SJSA1 (cell line): ENCODE measurements around the gene HPSE2. TPM values are rescaled to one million over a fixed set of nuclear protein-coding genes. Genes with fewer than 3 reads are reported as not detected.
"Not testable (repeated sequence)": the region's sequence is repeated elsewhere in the genome, so short reads cannot be mapped to it uniquely, and the experiment has no call there.

Experiments used
- DNase-seq, 2 experiments: peaks; one replicate each; pipeline ENCODE4 v3.0.0-alpha.2; 2015 to 2020; ENCODE audit warnings: low spot score in 2 of 2, low read depth in 1 of 2
- H3K27ac ChIP-seq: fragments of 250-450 bp; sonication (Bioruptor Pico); 2 replicates; pipeline ENCODE4 v1.5.1; 2020; ENCODE audit warnings: mild to moderate bottlenecking, moderate library complexity
- H3K27me3 ChIP-seq: fragments of 250-450 bp; sonication (Bioruptor Pico); replicated peaks from 2 replicates; pipeline ENCODE4 v1.5.1; 2020; ENCODE audit warnings: mild to moderate bottlenecking, moderate library complexity
- H3K36me3 ChIP-seq: fragments of 250-450 bp; sonication (Bioruptor Pico); 2 replicates; pipeline ENCODE4 v1.5.1; 2020; ENCODE audit warnings: mild to moderate bottlenecking
- H3K4me1 ChIP-seq: fragments of 250-450 bp; sonication (Bioruptor Pico); replicated peaks from 2 replicates; pipeline ENCODE4 v1.6.1; 2021; ENCODE audit warnings: mild to moderate bottlenecking
- H3K4me3 ChIP-seq: fragments of 250-450 bp; sonication (Bioruptor Pico); 2 replicates; pipeline ENCODE4 v1.5.1; 2020; ENCODE audit warnings: mild to moderate bottlenecking
- H3K9me3 ChIP-seq: fragments of 250-450 bp; sonication (Bioruptor Pico); replicated peaks from 2 replicates; pipeline ENCODE4 v1.5.1; 2020; ENCODE audit warnings: mild to moderate bottlenecking
- total RNA-seq: library from RNA; depleted of rRNA; stranded (reverse); fragments of >200 nt; shearing (Covaris generic); gene quantifications from 2 replicates; pipeline ENCODE4 v1.2.3, GENCODE V29; 2014

Gene HPSE2
- total RNA-seq, 1 experiment from 2014 or later, result not detected

DNA sequence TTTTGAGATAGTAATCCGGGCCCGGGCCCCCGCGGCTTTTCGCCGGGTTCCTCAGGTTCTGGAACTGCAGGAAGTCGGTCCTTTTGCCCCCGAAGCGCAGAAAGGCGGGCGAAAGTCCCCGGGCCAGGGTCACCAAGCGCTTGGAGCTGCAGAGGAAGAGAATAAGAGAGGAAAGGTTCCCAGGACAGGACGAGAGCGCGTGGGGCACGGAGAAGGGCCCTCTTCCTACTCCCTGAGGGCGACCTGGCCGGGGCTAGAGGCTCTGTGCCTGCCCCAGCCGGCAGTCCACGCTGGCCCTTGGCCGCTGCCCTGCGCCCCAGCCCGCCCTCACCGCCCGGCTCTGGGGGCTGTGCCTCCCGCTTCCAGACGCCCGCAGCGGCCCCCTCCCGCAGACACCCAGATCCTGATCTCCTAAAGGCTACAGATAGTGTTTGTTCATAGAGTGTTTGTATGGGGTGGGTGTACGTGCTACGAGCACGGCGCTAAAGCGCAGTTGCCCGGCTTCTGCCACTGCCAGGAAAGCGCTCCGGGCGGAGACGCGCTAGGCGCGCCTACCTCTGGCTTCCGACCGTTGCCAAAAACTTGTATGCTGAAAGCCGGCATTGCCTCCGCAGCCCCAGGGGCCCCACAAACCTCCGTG, 3.2 kb downstream of the HPSE2 start:
- DNase-seq, result no peak
- Histone ChIP-seq H3K4me3 (no peak overlapping the region), H3K27me3 (peaks cover 55% of the 10 kb centered on the region)

GRCh38 chr10:99224766-99225165, 10.9 kb downstream of the HPSE2 start:
- Histone ChIP-seq H3K4me3 (no peak overlapping the region), H3K27me3 (no peaks in the 10 kb centered on the region; the same call in 1 of the 2 replicates), H3K4me1 (no peaks in the 10 kb centered on the region), H3K36me3 (no peaks in the 10 kb centered on the region), H3K27ac (no peak overlapping the region), H3K9me3 (no peaks in the 10 kb centered on the region)
- no peak for DNase-seq

More for the DNA sequence above, 3.2 kb downstream of the HPSE2 start:
- Histone ChIP-seq H3K4me1 (no peaks in the 10 kb centered on the region), H3K27ac (no peak overlapping the region), H3K9me3 (no peaks in the 10 kb centered on the region), H3K36me3 (no peaks in the 10 kb centered on the region)

DNA sequence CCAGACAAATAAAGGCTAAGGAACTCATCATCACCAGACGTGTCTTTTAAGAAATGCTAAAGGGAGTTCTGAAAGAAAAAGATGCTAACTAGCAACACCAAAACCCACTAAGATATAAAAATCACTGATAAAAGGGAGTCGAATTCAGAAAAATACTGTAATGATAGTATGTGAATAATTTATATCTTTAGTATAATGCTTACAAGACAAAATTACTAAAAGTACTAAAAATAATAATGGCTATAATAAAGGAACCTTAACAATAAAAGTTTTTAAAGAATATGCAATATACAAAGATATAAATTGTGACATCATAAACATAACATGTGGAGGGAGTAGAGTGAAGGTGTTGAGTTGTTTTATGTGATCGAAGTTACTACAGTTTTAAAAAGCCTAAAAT, 28.3 kb downstream of the HPSE2 start:
- H3K36me3 ChIP-seq, result no peaks in the 10 kb centered on the region
- no peak overlapping the region for H3K27ac ChIP-seq
- no peaks in the 10 kb centered on the region for H3K27me3 ChIP-seq
- H3K4me3 ChIP-seq, result no peak overlapping the region
- no peak for DNase-seq
- no peaks in the 10 kb centered on the region for H3K9me3 ChIP-seq
- H3K4me1 ChIP-seq, result no peaks in the 10 kb centered on the region

GRCh38 chr10:99203310-99203709, 32.3 kb downstream of the HPSE2 start:
- no peaks in the 10 kb centered on the region for H3K9me3 ChIP-seq
- no peaks in the 10 kb centered on the region for H3K27me3 ChIP-seq
- no peak overlapping the region for H3K27ac ChIP-seq
- H3K36me3 ChIP-seq, result no peaks in the 10 kb centered on the region
- H3K4me1 ChIP-seq, result no peaks in the 10 kb centered on the region
- H3K4me3 ChIP-seq, result no peak overlapping the region
- no peak for DNase-seq

- Histone ChIP-seq H3K9me3 (no peaks in the 10 kb centered on the region), H3K4me3 (no peak overlapping the region), H3K36me3 (no peaks in the 10 kb centered on the region), H3K27me3 (peaks cover 8% of the 10 kb centered on the region; the same call in 1 of the 2 replicates), H3K27ac (no peak overlapping the region), H3K4me1 (no peaks in the 10 kb centered on the region)
- DNase-seq, result no peak
Observed at GRCh38 chr10:99172950-99173349, 62.7 kb downstream of the HPSE2 start.

DNA sequence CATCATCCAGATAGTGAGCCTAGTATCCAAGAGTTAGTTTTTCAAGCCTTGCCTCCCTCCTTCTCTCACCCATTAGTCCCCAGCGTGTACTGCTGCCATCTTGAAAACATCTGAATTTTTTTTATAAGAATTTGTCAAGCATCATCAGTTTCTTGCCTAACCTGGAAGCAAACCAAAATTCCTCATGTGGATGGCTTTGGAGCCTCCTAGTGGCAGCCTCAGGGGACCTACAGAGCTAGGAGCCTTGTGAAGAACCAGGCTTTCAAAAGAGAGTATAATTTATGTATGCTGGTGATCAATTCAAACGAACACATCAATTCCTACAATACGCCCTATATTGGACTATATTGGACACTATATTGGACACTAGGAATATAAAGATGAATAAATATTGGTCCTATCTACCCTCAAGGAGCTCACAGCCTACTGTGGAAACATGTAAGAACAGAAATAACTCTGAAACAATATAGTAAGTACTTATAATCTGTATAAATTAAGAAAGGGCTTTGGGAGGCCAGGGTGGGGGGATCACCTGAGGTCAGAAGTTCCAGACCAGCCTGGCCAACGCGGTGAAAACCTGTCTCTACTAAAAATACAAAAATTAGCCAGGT, 63.4 kb downstream of the HPSE2 start:
- H3K27me3 ChIP-seq, result peaks cover 8% of the 10 kb centered on the region; the same call in 1 of the 2 replicates
- H3K36me3 ChIP-seq, result no peaks in the 10 kb centered on the region
- H3K4me1 ChIP-seq, result no peaks in the 10 kb centered on the region
- H3K4me3 ChIP-seq, result no peak overlapping the region
- no peak overlapping the region for H3K27ac ChIP-seq
- peak in 1 of 2 experiments; percentile 6 for DNase-seq
- H3K9me3 ChIP-seq, result no peaks in the 10 kb centered on the region

GRCh38 chr10:99170116-99170675, 65.5 kb downstream of the HPSE2 start:
- DNase-seq, result no peak
- H3K4me3 ChIP-seq, result no peak overlapping the region
- H3K9me3 ChIP-seq, result no peaks in the 10 kb centered on the region

DNA sequence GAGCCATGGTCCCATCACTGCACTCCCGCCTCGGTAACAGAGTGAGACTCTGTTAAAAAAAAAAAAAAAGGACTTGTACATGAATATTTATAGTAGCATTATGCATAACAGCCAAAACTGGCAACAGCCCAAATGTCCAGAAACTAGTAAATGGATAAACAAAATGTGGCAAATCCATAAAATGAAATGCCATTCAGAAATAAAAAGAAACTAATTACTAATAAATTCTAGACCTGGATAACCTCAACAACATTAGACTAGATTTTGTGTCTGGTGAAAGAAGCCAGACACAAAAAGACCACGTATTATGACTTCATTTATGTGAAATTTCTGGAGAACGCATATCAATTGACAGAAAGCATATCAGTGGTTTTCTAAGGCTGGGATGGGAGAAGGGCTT, 74.5 kb downstream of the HPSE2 start:
- no peak overlapping the region for H3K4me3 ChIP-seq
- no peak overlapping the region for H3K27ac ChIP-seq
- H3K36me3 ChIP-seq, result no peaks in the 10 kb centered on the region
- no peak for DNase-seq
- no peaks in the 10 kb centered on the region for H3K27me3 ChIP-seq
- no peaks in the 10 kb centered on the region for H3K4me1 ChIP-seq
- H3K9me3 ChIP-seq, result no peaks in the 10 kb centered on the region

More at GRCh38 chr10:99170116-99170675, 65.5 kb downstream of the HPSE2 start:
- Histone ChIP-seq H3K27ac (no peak overlapping the region), H3K36me3 (no peaks in the 10 kb centered on the region), H3K4me1 (no peaks in the 10 kb centered on the region), H3K27me3 (peaks cover 8% of the 10 kb centered on the region; the same call in 1 of the 2 replicates)

DNA sequence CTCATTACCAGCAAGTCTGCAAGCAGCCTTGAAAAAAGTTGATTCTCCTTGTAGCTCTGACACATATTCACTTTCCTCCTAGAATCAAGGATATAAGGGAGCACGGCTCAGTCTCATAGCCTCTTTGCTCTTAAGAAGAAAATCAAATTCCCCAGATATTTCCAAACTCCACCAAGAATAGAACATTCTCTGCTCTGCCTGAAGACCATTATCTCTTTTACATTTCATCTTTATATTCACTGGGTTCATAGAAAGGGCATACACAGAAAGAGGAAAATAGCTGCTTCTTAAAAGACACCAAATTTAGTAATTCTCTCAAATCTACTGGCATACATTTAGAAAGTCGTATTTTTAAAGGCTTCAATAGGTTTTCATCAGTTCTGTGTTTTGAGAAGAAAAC, 92.0 kb downstream of the HPSE2 start:
- no peak for DNase-seq
- Histone ChIP-seq H3K36me3 (no peaks in the 10 kb centered on the region), H3K27ac (no peak overlapping the region), H3K4me3 (no peak overlapping the region), H3K27me3 (no peaks in the 10 kb centered on the region), H3K4me1 (no peaks in the 10 kb centered on the region), H3K9me3 (no peaks in the 10 kb centered on the region)

DNA sequence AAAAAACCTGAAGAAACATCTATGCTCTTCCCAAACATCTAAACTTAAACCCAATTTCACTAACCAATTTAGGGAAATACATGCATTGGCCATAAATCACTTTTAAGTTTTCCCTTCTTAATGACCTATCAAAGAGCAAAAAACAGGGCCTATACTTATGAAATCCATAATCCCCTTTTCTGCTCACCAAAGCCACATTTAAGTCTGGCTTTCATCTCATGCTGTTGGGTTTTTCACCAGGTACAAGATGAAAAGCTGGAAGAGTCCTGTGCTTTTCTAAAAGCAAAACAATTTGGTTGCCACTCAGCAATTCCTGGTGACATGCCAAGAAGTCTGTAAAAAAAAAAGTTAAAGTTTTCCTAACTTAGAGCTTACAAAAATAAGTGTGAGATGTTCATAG, 92.6 kb downstream of the HPSE2 start:
- H3K4me1 ChIP-seq, result no peaks in the 10 kb centered on the region
- no peaks in the 10 kb centered on the region for H3K36me3 ChIP-seq
- no peak for DNase-seq
- no peak overlapping the region for H3K4me3 ChIP-seq
- no peaks in the 10 kb centered on the region for H3K27me3 ChIP-seq
- H3K9me3 ChIP-seq, result no peaks in the 10 kb centered on the region
- no peak overlapping the region for H3K27ac ChIP-seq

DNA sequence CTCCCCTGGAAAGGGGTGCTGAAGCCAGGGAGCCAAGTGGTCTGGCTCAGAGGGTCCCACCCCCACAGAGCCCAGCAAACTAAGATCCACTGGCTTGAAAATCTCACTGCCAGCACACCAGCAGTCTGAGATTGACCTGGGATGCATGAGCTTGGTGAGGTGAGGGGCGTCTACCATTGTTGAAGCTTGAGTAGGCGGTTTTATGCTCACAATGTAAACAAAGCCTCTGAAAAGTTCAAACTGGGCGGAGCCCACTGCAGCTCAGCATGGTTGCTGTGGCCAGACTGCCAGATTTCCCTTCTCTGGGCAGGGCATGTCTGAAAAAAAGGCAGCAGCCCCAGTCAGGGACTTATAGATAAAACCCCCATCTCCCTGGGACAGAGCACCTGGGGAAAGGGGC, 102.8 kb downstream of the HPSE2 start:
- H3K36me3 ChIP-seq, DNase-seq, H3K4me3 ChIP-seq, H3K9me3 ChIP-seq, H3K27ac ChIP-seq, H3K4me1 ChIP-seq, H3K27me3 ChIP-seq: not testable (repeated sequence)

DNA sequence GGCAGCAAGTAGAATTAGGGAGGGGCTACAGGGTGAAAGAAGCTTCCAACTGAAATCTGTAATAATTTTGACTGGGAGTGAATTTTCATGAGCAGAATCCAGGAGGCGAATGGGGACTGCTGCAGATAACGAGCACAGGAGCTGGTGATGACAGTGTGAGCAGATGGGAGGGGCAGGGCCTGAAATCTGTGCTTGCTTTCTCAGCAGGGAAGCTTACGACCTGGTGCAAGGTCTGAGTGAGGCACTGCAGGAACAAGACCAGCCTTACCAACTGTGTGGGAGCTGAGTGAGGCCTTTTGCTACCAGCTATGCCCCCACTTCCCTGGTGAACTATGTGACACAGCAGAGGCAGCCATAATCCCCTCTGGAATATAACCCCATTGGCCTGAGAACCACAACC, 109.8 kb downstream of the HPSE2 start:
- Histone ChIP-seq H3K4me1 (no peaks in the 10 kb centered on the region), H3K4me3 (no peak overlapping the region), H3K27ac (no peak overlapping the region), H3K27me3 (no peaks in the 10 kb centered on the region), H3K36me3 (no peaks in the 10 kb centered on the region), H3K9me3 (no peaks in the 10 kb centered on the region)
- no peak for DNase-seq

DNA sequence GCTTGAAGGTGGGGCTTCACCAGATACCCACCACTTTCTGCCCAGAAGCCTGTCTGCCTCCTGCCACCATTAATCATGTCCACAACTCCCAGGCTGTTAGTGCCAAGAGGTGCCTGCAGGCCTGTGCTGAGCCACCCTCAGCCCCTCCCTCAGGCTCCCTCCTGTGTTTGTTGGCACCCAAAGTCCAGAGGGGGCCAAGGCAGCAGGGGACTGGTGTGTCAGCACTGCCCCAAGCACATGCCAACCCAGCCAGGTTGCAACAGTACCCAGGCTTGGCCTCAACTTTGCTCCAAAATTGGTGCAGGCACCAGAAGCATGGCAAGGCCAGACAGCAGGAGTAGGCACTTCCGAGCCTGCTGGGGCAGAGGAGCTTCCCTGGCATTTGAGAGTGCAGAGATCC, 111.3 kb downstream of the HPSE2 start:
- H3K36me3 ChIP-seq, result no peaks in the 10 kb centered on the region
- DNase-seq, result no peak
- H3K27me3 ChIP-seq, result no peaks in the 10 kb centered on the region
- no peaks in the 10 kb centered on the region for H3K4me1 ChIP-seq
- H3K27ac ChIP-seq, result no peak overlapping the region
- H3K9me3 ChIP-seq, result no peaks in the 10 kb centered on the region
- H3K4me3 ChIP-seq, result no peak overlapping the region

DNA sequence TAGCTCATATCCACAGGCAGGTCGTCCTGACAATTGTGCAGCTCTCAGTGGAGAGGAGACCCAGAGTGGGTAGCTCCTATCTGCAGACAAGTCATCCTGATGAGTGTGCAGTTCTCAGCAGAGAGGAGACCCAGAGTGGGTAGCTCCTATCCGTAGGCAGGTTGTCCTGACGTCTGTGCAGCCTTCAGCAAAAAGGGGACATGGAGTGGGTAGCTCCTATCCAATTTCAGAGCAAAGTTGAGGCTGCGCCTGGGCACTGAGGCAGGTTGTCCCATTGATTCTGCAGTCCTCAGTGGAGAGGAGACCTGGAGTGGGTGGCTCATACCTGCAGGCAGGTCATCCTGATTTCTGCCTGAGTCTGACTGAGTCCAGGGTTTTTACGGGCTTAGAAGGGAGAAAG, 111.8 kb downstream of the HPSE2 start:
- Histone ChIP-seq H3K27me3 (no peaks in the 10 kb centered on the region), H3K27ac (no peak overlapping the region), H3K36me3 (no peaks in the 10 kb centered on the region), H3K4me1 (no peaks in the 10 kb centered on the region), H3K4me3 (no peak overlapping the region), H3K9me3 (no peaks in the 10 kb centered on the region)
- DNase-seq, result no peak
